Liver (tissue), 9 donors: ENCODE data around the gene BTF3. TPM values are rescaled to one million over a fixed set of nuclear protein-coding genes. Genes with fewer than 3 reads are reported as not detected.

Experiments used
- DNase-seq: peaks from one replicate; pipeline ENCODE4 v3.0.0-alpha.2; 2017; ENCODE audit warnings: low spot score
- H3K27ac ChIP-seq, 2 donors: one replicate each; pipeline ENCODE4 v1.7.0; 2013; ENCODE audit warnings: inconsistent platforms in 2 of 2, low read length in 2 of 2, control low read depth in 1 of 2, low read depth in 1 of 2, mild to moderate bottlenecking in 1 of 2
- H3K27me3 ChIP-seq, 4 donors: one replicate each; pipeline versions ENCODE4 v1.6.1 to v1.7.0; 2013; ENCODE audit warnings: low read length in 3 of 4, inconsistent platforms in 1 of 4, mild to moderate bottlenecking in 1 of 4, moderate library complexity in 1 of 4; ENCODE audit not compliant: control insufficient read depth in 4 of 4, insufficient read depth in 4 of 4
- H3K36me3 ChIP-seq, 4 donors: one replicate each; pipeline versions ENCODE4 v1.6.1 to v1.7.0; 2013; ENCODE audit warnings: low read length in 3 of 4, mild to moderate bottlenecking in 3 of 4, low read depth in 1 of 4, moderate library complexity in 1 of 4; ENCODE audit not compliant: control insufficient read depth in 4 of 4, insufficient read depth in 3 of 4
- H3K4me1 ChIP-seq, 4 donors: one replicate each; pipeline versions ENCODE4 v1.6.1 to v1.7.0; 2013; ENCODE audit warnings: low read length in 3 of 4, mild to moderate bottlenecking in 3 of 4, moderate library complexity in 1 of 4; ENCODE audit not compliant: control insufficient read depth in 4 of 4, insufficient read depth in 4 of 4
- H3K4me3 ChIP-seq, 3 donors: one replicate each; pipeline versions ENCODE4 v1.6.1 to v1.7.0; 2013; ENCODE audit warnings: low read length in 3 of 3, control low read depth in 1 of 3, low read depth in 1 of 3, mild to moderate bottlenecking in 1 of 3
- H3K9ac ChIP-seq, 2 donors: one replicate each; pipeline ENCODE4 v1.7.0; 2013; ENCODE audit warnings: low read length in 2 of 2, mild to moderate bottlenecking in 2 of 2, moderate library complexity in 2 of 2, control low read depth in 1 of 2, low read depth in 1 of 2
- H3K9me3 ChIP-seq, 4 donors: one replicate each; pipeline versions ENCODE4 v1.6.1 to v1.7.0; 2013; ENCODE audit warnings: low read length in 3 of 4; ENCODE audit not compliant: control insufficient read depth in 4 of 4
- ATF3 ChIP-seq: IDR thresholded peaks from 2 replicates; pipeline ENCODE4 v1.6.1; 2016; ENCODE audit warnings: antibody characterized with exemption
- CTCF ChIP-seq: fragments of 150-350 bp; IDR thresholded peaks from 2 replicates; pipeline ENCODE4 v1.5.1; 2017; ENCODE audit warnings: improper control_type of control experiment, low read depth, low read length; ENCODE audit not compliant: missing input control
- EGR1 ChIP-seq, 2 donors: IDR thresholded peaks; 2 replicates each; pipeline ENCODE4 v1.6.1; 2016 to 2018; ENCODE audit warnings: antibody characterized with exemption in 2 of 2, low read depth in 2 of 2
- FOXA1 ChIP-seq: IDR thresholded peaks from 2 replicates; pipeline ENCODE4 v1.6.1; 2016; ENCODE audit warnings: antibody characterized with exemption
- GABPA ChIP-seq, 2 donors: IDR thresholded peaks in 1 of 2; conservative IDR thresholded peaks in 1 of 2; 2 replicates each; pipeline ENCODE4 v1.6.1; 2016; ENCODE audit warnings: antibody characterized with exemption in 2 of 2, mild to moderate bottlenecking in 1 of 2, moderate library complexity in 1 of 2
- HNF4A ChIP-seq, 2 donors: conservative IDR thresholded peaks; 2 replicates each; pipeline ENCODE4 v1.6.1; 2016; ENCODE audit warnings: antibody characterized with exemption in 2 of 2, mild to moderate bottlenecking in 2 of 2
- HNF4G ChIP-seq: IDR thresholded peaks from 2 replicates; pipeline ENCODE4 v1.6.1; 2016; ENCODE audit warnings: antibody characterized with exemption
- JUND ChIP-seq, 2 donors: IDR thresholded peaks; 2 replicates each; pipeline ENCODE4 v1.6.1; 2016; ENCODE audit warnings: antibody characterized with exemption in 2 of 2
- NR2F2 ChIP-seq: IDR thresholded peaks from 2 replicates; pipeline ENCODE4 v1.6.1; 2016; ENCODE audit warnings: antibody characterized with exemption
- RAD21 ChIP-seq, 2 donors: IDR thresholded peaks; 2 replicates each; pipeline ENCODE4 v1.6.1; 2016; ENCODE audit warnings: antibody characterized with exemption in 2 of 2, mild to moderate bottlenecking in 2 of 2
- REST ChIP-seq: IDR thresholded peaks from 2 replicates; pipeline ENCODE4 v1.6.1; 2016; ENCODE audit warnings: antibody characterized with exemption, mild to moderate bottlenecking
- RXRA ChIP-seq, 2 donors: IDR thresholded peaks; 2 replicates each; pipeline ENCODE4 v1.6.1; 2017 to 2018; ENCODE audit warnings: antibody characterized with exemption in 2 of 2, mild to moderate bottlenecking in 1 of 2
- TAF1 ChIP-seq: conservative IDR thresholded peaks from 2 replicates; pipeline ENCODE4 v1.6.1; 2016; ENCODE audit warnings: antibody characterized with exemption, mild to moderate bottlenecking
- YY1 ChIP-seq: IDR thresholded peaks from 2 replicates; pipeline ENCODE4 v1.6.1; 2016; ENCODE audit warnings: antibody characterized with exemption, mild to moderate bottlenecking
- WGBS: extraction: QIAGEN DNeasy Blood & Tissue Kit; methylation state at CpG from one replicate; pipeline ENCODE4 v1.1.7; 2013; 5-methylcytosine and 5-hydroxymethylcytosine counted together
- polyA plus RNA-seq, 2 donors: library from polyadenylated mRNA; stranded (reverse) in 1 of 2; unstranded in 1 of 2; fragments of 200-250 nt in 1 of 2; fragments of >200 nt in 1 of 2; fragmentation: Nextera tagmentation in 1 of 2; extraction: Ambion mirVana in 1 of 2; gene quantifications; one replicate each; pipeline versions ENCODE4 v1.2.1 to v1.2.3, GENCODE V29; 2013 to 2015
- total RNA-seq, 2 donors: library from RNA; depleted of rRNA; stranded (reverse); fragments of >200 nt; gene quantifications; one replicate each; pipeline ENCODE4 v1.2.3, GENCODE V29; 2014
- TF ChIP-seq, protein P1 (sequence below): IDR thresholded peaks from 2 replicates; pipeline ENCODE4 v1.6.1; 2016; ENCODE audit warnings: antibody characterized with exemption
- TF ChIP-seq, protein P2 (sequence below): IDR thresholded peaks from 2 replicates; pipeline ENCODE4 v1.6.1; 2016; ENCODE audit warnings: antibody characterized with exemption
- donor health status: healthy.
- donor health status: healthy.
- donor health status: healthy.
- donor health status: healthy.
- donor health status: healthy.

BTF3 gene
- total and polyA plus RNA-seq, 4 donors = 97.5 to 246 (median 213) TPM

GRCh38 chr5:73460133-73460532 lies 38.1 kb upstream of the BTF3 start:
- TF ChIP-seq NR2F2 (no peak), REST (no peak), RAD21 (IDR thresholded peaks at IDR 0.05) (no peak), ATF3 (no peak), YY1 (no peak), FOXA1 (no peak), CTCF (no peak), JUND (IDR thresholded peaks at IDR 0.05) (no peak), TAF1 (no peak), RXRA (IDR thresholded peaks at IDR 0.05) (no peak), GABPA (IDR thresholded peaks at IDR 0.05 in 1 of 2, conservative IDR thresholded peaks at IDR 0.05 in 1 of 2) (no peak), HNF4A (conservative IDR thresholded peaks at IDR 0.05) (no peak), EGR1 (IDR thresholded peaks at IDR 0.05; ENCODE audit: low read depth in 2 of 2) (no peak), HNF4G (no peak)
- TF ChIP-seq, protein P1, sequence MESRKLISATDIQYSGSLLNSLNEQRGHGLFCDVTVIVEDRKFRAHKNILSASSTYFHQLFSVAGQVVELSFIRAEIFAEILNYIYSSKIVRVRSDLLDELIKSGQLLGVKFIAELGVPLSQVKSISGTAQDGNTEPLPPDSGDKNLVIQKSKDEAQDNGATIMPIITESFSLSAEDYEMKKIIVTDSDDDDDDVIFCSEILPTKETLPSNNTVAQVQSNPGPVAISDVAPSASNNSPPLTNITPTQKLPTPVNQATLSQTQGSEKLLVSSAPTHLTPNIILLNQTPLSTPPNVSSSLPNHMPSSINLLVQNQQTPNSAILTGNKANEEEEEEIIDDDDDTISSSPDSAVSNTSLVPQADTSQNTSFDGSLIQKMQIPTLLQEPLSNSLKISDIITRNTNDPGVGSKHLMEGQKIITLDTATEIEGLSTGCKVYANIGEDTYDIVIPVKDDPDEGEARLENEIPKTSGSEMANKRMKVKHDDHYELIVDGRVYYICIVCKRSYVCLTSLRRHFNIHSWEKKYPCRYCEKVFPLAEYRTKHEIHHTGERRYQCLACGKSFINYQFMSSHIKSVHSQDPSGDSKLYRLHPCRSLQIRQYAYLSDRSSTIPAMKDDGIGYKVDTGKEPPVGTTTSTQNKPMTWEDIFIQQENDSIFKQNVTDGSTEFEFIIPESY = no peak
- TF ChIP-seq, protein P2, sequence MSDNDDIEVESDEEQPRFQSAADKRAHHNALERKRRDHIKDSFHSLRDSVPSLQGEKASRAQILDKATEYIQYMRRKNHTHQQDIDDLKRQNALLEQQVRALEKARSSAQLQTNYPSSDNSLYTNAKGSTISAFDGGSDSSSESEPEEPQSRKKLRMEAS = no peak
- H3K27me3 ChIP-seq = peaks cover 0 to 4% (median 0%) of the 10 kb centered on the region in 4 donors
- 71% methylated on average over 1 of the region's 1 CpG for WGBS

More at GRCh38 chr5:73460133-73460532, 38.1 kb upstream of the BTF3 start:
- DNase-seq = no peak
- Histone ChIP-seq H3K9me3 (no peaks in the 10 kb centered on the region), H3K9ac (no peak overlapping the region), H3K4me1 (no peaks in the 10 kb centered on the region), H3K27ac (no peak overlapping the region), H3K4me3 (no peak overlapping the region), H3K36me3 (no peaks in the 10 kb centered on the region)
